GOT3 (cell line): ENCODE measurements around the gene FBXO24.
"Not testable (repeated sequence)": the region's sequence is repeated elsewhere in the genome, so short reads cannot be mapped to it uniquely, and the experiment has no call there.

ENCODE experiments used
- DNase-seq: peaks from one replicate; lab custom pipeline; 2025; ENCODE audit warnings: mixed read lengths; lab: John Stamatoyannopoulos, UW

The FBXO24 gene

DNA sequence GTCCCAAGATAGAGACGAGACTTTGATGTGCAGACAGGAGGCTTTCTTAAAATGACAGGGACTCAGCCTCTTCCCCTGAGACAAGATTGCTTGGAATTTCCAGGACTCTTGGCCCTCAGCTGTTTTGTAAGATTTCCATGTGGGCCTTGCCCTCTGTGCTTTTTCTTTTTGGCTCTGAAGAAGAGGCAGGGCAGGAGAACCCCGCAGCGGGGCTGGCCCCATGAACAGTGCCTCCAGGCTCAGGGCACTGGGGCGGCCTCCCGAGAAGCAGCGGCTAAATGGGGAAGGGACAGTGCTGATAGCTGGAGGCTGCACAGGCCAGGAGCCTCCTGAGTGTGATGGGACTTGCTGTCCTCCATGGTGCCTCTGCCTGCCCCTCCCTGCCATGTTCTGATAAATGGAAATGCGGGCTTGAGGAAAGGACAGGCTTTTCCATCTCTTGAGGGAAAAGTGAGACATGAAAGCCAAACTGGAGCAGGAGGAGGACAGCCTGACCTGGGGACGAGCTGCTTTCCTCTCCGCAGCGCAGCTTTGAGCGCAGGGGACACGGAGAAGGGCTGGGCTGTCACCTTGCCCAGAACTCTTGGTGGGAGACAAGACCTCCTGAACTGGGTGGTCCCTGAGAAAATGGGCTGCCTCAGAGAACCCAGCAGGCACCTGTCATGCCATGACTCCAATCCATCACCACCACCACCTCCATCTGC, 24.5 kb upstream of the FBXO24 start:
- no peak for DNase-seq

- no peak for DNase-seq
Observed at GRCh38 chr7:100562195-100563099, 23.7 kb upstream of the FBXO24 start.

- no peak for DNase-seq
Observed at GRCh38 chr7:100563100-100563564, 23.0 kb upstream of the FBXO24 start.

DNA sequence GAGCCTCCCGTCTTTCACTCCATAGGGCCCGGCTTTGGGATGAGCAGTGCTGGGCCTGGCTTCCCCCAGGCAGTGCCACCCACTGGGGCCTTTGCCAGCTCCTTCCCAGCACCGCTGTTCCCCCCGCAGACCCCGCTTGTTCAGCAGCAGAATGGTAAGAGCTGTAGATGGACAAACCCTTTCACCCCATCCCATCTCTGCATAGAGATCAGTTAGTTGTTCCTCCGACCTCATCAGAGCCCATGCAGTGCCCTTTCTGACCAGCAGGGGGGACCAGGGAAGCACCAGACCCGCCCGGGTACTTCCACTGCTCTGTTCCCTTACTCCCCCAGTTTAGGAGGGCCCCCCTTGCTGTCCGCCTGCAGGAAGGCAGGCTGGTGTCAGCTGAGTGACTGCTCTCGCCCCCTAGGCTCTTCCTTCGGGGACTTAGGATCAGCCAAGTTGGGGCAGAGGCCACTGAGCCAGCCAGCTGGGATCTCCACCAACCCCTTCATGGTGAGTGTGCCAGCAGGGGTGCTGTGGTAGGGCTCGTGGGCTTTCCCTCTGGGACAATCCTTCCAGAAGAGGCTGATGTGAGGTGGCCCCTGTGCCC, 22.2 kb upstream of the FBXO24 start:
- no peak for DNase-seq

GRCh38 chr7:100564405-100564804, 21.7 kb upstream of the FBXO24 start:
- not testable (repeated sequence) for DNase-seq

GRCh38 chr7:100565133-100565571, 21.0 kb upstream of the FBXO24 start:
- no peak for DNase-seq

DNA sequence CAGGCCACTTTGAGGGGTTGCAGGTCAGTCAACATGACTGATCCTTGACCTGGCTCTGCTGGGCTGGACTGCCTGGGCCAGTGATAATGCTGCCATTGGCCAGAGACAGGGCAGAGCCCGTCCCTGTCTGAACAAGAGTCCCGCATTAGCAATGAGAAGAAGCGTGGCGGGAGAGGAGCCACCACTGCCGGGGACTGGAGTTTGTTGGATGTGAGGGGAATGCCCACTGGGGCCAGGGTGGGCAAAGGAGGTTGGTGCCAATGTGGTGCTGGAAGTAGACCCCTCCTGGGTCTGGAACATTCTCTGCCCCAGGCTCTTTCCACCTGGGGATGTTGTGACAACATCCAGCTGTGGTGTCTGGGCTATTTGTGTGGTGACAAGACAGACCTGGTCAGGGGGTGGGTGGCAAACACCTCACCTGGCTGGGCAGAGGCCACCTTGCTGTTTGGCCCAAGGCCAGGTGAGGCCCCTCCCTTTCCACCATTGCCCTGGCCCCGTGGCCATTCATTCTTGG, 20.1 kb upstream of the FBXO24 start:
- DNase-seq = no peak

- no peak for DNase-seq
Observed at GRCh38 chr7:100567031-100567730, 18.9 kb upstream of the FBXO24 start.

DNA sequence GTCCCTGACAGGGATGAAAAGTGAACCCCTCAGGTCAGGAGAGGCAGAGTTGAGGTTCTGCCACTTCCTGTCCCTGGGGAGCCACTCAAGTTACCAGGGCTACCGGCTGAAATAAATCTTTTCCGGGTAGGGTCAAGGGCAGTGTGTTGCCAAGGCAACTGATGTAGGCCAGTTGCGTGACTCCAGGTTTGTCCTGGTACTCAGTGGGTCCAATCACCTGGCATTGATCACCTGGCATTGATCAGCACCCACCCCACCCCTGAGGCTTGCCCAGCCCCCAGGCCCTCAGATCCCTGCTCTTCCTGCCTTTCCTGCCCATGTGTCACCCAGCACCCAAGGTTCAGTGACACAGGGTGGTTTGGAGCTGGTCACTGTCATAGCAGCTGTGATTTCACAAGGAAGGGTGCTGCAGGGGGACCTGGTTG, 18.4 kb upstream of the FBXO24 start:
- no peak for DNase-seq

- DNase-seq = no peak
Observed at GRCh38 chr7:100568176-100568895, 17.8 kb upstream of the FBXO24 start.

DNA sequence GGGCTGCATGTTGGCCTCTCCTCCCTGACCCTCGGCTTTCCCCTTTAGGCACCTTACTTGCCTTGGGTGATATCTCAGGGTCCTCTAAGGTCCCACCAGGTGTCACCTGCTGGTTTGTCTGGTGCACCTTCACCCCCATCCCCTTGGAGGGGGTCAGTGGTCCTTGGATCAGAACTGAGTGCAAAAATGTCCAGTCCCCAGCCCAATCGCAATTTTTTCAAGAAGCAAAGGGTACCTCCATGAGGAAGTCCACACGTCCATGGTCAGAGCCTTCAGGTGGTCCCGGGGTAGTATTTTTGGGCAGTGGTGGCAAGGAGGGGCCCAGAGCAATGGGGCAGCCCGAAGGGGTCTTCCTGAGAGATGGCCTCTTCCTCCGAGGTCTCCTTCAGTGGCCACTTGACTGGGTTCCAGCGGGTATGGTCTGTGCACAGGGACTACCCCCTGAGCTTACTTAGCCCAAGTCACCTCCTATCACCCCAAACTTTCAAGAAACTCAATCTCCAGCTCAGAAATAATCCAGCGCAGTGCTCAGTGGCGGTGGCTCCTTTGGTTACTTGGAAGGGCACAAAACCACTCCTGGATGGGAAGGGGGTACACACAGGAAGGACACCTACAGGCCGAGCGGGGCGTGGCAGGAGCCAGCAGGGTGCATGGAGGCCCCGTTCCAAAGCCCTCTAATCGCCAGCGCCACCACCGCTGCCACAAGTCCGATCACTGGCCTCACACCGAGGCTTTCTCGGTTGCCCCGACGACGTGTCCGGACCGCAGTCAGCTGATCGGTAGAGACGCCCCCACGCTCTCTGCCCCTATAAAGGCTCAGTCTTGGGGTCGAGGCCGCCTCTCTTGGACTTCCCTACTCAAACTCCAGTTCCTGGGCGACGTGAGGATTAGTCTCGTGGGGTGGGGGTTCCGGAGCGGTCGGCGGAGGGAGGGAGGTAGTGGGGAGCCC, 17.0 kb upstream of the FBXO24 start:
- no peak for DNase-seq

GRCh38 chr7:100570954-100571828, 14.9 kb upstream of the FBXO24 start:
- no peak for DNase-seq

DNA sequence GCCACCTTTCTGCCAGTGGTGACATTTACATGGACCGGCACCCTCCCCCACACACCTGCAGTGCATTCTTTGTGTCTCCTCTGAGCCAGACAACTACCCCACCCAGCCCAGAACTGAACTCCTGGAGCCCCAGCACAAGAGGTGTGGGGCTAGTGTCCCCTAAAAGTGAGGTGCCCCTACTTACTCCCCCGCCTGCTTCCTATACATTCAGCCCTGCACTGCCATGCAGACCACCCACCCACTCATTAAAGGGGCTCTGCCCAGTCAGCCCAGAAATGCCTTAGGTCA, 14.4 kb upstream of the FBXO24 start:
- DNase-seq = no peak

DNA sequence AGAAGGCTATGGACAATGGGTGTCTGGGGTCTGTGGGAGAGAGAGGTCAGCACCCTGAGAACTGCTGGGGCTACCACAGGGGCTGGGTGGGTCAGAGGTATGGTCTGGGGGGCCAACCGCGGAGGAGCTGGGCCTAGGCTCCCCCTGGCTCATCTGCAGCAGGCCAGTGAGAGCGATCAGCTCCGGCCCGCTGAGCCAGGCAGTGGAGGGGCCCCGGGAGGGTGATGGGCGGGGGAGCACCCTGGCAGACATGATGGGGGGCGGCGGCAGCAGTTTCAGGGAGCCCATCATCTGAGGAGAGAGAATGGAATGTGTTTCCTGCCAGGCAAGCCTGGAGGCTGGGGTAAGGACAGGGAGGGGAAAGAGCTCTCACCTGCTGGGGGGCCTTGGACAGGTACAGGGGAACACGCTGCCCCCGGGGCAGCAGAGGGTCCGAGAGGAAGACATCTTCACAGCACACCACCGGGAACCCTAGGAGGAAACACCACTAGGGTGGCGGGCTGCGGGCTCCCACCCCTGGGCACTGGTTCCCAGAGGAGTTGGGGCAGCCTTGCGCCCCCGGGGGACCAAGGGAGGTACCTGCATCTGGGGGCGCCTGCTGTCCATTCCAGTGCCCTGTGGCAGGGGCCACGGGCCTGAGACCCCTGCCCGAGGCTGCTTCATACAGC, 13.7 kb upstream of the FBXO24 start:
- no peak for DNase-seq

GRCh38 chr7:100572949-100573675, 13.0 kb upstream of the FBXO24 start:
- no peak for DNase-seq

- no peak for DNase-seq
Observed at GRCh38 chr7:100573691-100574361, 12.3 kb upstream of the FBXO24 start, which contains the start of gene SAP25. TSS of gene SAP25 (minus strand) at chr7:100573900. CDS start at chr7:100573742, 158 bp downstream.
